PC-3 (cell line): Measurements from ENCODE around the gene ATP8A1.

Source experiments
- EZH2 ChIP-seq: fragments of 300-600 bp; sonication (generic); IDR thresholded peaks from one replicate; pipeline ENCODE4 v1.6.1; 2017; ENCODE audit warnings: antibody characterized with exemption, mild to moderate bottlenecking, low read length; ENCODE audit not compliant: unreplicated experiment
- EZH2phosphoT487 ChIP-seq: fragments of 300-600 bp; sonication (generic); IDR thresholded peaks from 2 replicates; pipeline ENCODE4 v1.6.1; 2018; ENCODE audit warnings: mild to moderate bottlenecking, antibody characterized with exemption, low read length, borderline replicate concordance
- TF ChIP-seq, protein P1 (sequence below): fragments of 300-600 bp; sonication (generic); conservative IDR thresholded peaks from 2 replicates; pipeline ENCODE4 v1.5.1; 2017; ENCODE audit warnings: antibody characterized with exemption, low read depth, mild to moderate bottlenecking, low read length

GRCh38 chr4:42490015-42490414, 166.9 kb downstream of the ATP8A1 start:
- TF ChIP-seq EZH2 = no peak
- TF ChIP-seq, protein P1, sequence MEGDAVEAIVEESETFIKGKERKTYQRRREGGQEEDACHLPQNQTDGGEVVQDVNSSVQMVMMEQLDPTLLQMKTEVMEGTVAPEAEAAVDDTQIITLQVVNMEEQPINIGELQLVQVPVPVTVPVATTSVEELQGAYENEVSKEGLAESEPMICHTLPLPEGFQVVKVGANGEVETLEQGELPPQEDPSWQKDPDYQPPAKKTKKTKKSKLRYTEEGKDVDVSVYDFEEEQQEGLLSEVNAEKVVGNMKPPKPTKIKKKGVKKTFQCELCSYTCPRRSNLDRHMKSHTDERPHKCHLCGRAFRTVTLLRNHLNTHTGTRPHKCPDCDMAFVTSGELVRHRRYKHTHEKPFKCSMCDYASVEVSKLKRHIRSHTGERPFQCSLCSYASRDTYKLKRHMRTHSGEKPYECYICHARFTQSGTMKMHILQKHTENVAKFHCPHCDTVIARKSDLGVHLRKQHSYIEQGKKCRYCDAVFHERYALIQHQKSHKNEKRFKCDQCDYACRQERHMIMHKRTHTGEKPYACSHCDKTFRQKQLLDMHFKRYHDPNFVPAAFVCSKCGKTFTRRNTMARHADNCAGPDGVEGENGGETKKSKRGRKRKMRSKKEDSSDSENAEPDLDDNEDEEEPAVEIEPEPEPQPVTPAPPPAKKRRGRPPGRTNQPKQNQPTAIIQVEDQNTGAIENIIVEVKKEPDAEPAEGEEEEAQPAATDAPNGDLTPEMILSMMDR = no peak
- no peak for TF ChIP-seq EZH2phosphoT487
